NCI-H460 (cell line): ENCODE data around the gene MAP6D1. TPM values are rescaled to one million over a fixed set of nuclear protein-coding genes. Genes with fewer than 3 reads are reported as not detected.

Experiments used
- DNase-seq: peaks from one replicate; pipeline ENCODE4 v3.0.0-alpha.2; 2016; ENCODE audit warnings: low read depth; ENCODE audit errors: extremely low read depth
- total RNA-seq: library from RNA; depleted of rRNA; stranded (reverse); fragments of >200 nt; shearing (Covaris generic); gene quantifications from 2 replicates; pipeline ENCODE4 v1.2.3, GENCODE V29; 2014

The MAP6D1 gene
- total RNA-seq, 1 experiment from 2014 or later: 0.72 TPM

DNA sequence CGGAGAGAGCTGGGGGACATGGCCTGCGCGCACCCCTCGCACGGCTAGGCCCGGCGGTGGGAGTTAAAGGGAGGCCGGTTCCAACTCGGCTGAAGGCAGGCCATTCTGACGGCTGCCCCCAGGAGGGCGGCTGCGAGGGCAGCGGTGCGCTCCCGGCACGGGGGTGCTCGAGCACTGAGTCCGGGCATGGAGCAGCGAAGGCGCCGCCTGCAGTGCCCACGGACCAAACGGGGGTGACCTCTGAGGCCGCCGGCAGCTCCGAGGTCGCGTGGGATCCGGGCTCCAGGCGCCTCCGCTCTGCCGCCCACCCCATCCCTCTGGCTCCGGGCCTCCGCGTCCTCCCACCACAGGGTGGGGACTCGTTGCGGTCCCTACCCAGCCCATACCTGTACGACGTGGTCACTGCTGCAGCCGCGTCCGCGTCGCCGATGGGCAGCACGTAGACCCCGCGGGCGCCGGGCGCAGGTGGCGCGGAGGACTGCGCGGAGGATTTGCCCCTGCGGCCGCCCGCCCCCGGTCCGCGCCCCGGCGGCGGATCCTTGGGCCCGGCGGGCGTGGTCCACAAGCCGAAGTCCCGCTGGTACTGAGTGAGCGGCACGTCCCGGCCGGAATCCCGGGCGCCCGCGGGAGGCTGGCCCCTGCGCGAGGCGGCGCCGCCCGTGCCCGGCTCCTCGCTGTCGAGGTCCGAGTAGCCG lies 469 bp downstream of the MAP6D1 start:
- DNase-seq: no peak

- DNase-seq: no peak
Observed at GRCh38 chr3:183823963-183824362, 1.4 kb downstream of the MAP6D1 start.

DNA sequence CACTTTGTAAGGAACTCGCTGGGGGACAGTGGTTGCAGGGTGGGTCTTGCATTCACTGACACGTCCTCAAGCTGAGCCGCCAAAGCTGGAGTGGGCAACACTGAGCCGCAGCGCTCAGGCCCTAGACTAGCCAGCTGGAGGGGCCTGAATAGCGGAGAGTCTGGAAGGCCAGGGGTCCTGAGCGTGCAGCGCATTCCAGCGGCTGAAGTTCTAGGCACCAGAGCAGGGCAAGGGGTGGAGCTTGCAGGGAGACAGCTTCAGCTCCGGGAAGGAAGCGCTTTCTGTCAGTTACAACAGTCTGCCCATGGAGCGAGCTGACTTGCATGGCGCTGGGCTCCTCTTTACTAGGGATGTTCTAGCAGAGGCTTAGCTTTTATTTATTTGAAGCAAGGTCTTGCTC lies 2.7 kb downstream of the MAP6D1 start:
- DNase-seq: no peak

DNA sequence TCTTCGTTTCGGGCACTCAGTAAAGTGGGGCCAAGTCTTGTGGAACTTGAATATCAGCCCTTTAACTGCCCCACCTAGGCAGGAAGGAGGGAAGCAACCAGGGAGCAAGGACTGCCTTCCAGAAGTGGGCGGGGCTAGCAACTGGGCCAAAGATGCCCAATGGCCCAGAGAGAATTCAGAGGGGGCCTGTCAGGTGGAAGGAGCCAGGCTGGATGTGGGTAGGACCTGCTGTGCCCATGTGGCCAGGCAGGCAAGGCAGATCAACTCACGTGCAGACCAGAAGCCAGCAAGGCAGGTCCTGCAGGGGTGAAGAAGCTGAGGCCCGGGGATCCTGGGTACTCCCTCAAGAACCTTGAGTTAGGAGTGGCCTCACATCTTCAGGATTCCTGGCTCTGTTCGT lies 5.5 kb downstream of the MAP6D1 start:
- DNase-seq: no peak

DNA sequence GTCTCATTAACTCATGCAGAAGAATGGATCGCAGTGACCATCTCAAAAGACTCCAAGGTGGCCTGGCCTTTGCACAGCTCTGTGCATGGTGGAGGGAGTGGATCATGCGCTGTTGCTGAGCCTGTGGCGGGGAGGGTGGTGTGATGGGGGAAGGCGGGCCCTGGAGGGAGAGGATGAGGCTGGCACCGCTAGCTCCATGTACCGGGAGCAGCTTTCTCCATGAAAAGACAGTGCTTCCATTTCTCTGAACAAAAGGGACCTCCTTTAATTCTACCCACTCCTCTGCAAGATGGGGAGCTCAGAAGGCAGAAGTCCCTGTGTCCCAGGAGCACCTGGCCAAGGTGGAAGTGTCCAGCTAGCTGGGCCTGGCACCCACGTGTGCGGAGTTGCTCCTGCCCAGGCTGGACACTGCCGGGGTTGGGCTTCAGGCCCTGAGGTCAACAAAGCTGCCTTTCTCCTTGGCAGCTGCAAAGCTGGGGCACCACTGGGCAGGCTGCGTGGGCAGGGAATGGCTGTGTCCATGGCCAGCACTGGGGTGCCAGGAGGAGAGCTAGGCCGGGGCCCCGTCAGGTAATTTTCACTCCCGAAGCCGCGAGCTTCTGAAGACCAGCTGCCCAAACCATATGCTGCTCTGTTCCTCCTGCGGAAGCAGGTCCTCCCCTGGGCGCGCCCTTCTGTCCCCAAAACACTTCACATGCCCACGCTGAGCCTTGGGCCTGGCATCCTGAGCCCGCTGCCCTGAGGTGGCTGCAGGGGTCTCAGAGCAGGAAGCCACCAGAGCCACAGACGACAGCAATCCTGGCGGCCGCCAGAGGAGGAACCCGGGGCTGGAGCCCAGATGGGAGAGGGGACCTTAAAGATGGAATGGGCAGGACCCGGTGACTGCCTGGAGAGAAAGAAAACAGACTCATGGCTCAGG lies 6.4 kb downstream of the MAP6D1 start:
- DNase-seq: no peak

DNA sequence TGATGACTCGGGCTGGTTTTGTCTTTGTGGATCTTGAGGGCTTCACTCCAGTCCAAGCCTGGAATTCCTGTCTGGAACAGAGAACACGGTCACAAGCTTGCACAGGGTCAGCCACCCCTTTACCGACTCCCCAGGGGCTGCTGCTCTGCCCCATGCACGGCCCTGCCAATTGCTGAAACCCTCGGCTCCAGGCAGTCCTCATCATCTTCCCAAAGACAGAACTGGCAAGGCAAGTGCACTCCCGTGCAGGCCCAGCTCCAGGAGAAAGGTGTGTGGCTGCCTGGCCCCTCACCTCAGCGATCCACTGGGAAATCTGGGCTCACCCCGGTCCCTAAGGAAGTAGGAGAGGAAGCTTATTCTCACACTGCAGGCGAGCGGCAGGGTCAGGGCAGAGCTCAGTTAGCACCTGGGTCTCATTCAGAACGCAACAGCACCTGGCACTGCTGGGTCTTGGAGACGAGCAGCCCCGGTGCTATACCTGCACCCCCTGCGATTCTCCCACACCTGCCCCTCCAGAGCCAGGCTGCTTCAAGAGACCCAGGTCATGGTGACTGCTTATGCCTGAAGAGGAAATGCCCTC lies 7.2 kb downstream of the MAP6D1 start:
- no peak for DNase-seq

- no peak for DNase-seq
Observed at GRCh38 chr3:183817639-183818038, 7.7 kb downstream of the MAP6D1 start.

DNA sequence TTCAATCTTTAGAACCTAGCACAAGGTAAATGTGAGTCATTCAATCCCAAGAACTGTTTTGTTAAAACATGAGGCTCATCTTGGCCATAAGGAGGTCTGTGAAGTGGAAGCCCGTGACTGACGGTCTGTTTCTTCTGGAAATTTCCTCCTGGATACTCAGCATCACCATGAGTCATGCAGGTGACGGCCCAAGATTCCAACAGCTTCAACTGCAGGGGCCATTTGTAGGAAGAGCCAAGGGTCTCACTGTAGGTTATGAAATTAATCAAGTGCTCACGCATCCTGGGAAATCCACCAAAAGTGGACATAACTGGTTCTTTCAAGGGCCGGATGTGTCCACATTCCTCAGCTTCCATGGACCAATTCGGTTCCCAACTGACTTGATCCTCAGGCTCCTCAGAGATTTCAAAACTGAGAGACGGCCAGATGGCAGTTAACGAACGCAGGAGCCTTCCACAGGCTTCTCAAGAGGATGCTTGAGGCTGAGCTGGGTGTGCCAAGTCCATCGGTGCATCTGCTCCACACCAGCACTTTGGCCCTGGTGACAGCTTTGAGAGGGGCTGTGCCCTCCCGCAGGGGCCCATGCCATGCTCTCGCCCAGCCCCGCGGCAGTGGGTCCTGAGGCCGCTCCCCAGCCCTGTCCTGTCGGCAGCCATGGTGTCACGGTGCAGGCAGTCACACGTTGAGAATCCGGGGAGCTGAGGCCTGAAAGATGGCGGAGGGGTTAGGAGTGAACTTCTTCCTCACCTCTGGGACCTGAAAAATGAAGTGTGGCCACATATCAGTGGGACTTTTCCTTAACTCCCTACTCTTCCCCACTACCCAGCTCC lies 8.5 kb downstream of the MAP6D1 start:
- no peak for DNase-seq

- DNase-seq: no peak
Observed at GRCh38 chr3:183815951-183816475, 9.4 kb downstream of the MAP6D1 start.

- no peak for DNase-seq
Observed at GRCh38 chr3:183815563-183815940, 9.8 kb downstream of the MAP6D1 start.

DNA sequence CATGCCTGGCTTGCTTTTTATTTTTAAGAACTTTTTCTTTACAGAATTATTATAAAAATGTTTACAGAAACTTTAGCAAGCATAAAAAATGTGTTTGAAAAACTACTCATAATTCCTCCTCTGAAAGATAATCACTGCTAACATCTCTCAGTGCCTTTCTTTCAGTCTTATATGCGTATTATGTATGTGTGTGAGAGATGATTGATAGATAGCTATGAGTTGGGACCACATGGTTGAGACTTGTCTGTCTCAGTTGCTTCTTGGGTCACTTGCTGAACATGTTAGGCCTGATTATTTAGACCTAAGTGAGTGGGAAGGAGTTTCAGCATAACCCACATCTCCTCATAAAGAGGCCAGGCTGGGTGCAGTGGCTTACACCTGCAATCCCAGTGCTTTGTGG lies 11.1 kb downstream of the MAP6D1 start:
- DNase-seq: no peak

DNA sequence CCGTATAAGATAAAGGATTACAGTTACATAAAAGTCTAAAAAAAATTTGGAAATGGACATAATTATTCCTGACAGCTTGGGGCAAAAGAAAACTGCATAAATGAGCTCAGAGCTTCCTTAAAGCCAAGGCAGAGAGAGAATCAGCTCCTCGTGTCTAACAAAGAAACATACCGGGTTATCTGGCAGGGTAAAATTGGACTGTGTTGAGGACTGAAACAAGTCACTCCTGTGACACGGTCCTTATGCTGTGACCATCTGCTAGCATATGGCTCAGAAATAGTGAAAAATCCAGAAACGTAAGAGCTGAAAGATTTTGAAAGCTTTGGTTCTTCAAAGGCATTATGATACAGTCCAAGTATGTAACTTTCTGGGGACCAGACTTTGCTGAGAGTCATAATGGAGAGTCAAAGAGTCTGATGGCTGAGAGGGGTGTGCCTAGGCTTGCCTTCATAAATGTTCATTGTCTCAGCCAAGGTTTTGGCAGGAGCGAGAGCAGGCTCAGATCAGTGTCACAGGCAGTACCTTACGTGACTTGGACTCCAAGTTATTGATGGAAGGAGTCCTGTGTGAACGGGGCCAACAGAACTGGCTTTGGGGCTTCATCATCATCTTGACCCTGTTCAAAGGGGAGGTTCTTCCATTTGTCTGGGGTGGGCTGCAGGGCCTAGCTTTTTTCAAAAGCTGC lies 12.5 kb downstream of the MAP6D1 start:
- no peak for DNase-seq

GRCh38 chr3:183811638-183812037 lies 13.7 kb downstream of the MAP6D1 start:
- DNase-seq: no peak

DNA sequence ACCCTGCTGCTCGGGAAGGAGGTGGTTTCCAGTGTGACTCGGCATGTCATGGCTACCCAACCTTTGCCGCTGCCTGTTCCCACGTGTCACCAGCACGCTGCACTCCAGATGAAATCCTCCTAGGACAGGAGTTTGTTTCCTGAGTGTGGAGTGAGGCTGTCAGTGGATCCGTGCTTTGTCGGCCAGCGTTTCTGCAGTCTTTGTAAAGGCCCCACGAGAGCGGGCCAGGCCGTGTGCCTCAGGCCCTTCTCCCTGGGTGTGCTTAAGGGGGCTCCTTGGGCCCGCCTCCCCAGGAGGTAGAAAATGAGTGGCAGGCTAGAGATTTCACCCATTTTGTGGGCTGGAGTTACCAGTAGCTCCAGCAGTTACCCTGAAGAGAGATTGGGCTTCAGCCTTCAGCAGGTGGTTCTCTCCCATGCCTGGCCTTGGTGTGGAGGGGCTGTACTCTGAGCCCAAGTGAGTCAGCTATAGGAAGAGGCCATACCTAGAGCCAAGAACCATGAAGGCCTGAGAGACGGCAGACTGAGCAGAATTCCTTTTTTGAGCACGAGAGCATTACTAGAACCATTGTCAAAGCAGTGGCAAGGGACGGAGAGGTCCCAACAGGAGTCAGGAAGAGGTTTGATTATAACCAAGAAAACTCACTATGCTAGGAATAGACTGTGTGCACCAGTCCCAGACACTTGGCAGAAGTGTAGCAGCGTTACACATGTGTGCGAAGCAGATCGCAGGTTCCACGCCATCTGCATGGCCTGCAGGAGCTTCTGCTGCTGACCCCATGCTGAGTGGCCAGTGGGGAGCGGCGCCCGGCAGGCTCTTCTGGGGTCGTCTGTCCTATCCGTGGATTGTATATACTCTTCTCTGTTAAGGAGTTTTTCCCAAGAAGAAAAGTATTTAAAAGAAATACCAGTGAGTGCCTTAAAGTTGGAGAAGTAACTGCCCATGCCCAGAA lies 14.5 kb downstream of the MAP6D1 start:
- no peak for DNase-seq

DNA sequence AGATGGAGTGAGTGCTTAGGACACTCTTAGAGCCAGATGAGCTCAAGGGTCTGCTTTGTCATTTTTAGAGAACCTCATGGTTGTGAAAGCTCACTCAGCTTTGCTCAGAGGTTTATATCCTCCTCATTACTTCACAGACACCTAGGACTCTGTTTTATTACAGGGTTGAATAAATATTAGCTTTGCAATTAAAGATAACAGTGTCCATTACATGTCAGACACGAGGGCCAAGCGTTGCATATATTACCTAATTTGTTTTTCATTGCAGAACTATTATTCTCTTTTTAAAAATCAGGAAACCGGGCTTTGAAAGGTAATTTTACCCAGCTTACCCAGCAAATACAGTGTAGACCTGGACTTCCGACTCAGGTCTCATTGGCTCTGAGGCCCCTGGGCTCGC lies 16.1 kb downstream of the MAP6D1 start:
- DNase-seq: no peak

DNA sequence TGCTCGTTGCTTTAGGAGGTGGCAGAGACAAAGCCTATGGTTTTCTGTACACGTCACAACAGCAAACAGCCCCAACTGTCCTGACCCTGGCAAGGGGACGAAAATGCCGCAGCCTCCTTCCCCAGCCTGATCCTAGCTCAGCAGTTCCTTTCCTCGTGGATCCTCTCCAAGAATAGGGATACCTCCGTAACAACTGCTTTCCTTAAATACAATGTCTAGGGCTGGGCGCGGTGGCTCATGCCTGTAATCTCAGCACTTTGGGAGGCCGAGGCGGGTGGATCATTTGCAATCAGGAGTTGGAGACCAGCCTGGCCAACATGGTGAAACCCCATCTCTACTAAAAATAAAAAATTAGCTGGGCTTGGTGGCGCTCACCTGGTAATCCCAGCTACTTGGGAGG lies 17.0 kb downstream of the MAP6D1 start:
- no peak for DNase-seq

DNA sequence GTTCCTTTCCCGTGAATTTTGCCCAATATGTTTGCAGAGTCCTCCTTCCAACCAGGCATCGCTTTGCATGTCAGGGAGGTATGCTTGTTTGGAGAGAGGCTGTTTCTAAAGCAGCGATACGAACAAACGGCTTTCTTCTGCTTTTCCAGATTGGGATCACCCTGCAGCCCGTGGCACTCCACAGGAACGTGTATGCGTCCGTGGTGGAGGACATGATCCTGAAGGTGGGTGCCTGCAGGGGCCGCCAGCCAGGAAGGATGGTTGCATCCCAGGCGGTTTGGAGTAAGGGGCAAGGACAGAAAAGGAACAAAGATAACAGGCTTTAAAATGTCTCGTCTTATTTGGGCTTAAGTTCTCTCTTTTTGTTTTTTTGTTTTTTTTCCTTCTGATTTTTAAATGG lies 17.5 kb downstream of the MAP6D1 start:
- DNase-seq: no peak

DNA sequence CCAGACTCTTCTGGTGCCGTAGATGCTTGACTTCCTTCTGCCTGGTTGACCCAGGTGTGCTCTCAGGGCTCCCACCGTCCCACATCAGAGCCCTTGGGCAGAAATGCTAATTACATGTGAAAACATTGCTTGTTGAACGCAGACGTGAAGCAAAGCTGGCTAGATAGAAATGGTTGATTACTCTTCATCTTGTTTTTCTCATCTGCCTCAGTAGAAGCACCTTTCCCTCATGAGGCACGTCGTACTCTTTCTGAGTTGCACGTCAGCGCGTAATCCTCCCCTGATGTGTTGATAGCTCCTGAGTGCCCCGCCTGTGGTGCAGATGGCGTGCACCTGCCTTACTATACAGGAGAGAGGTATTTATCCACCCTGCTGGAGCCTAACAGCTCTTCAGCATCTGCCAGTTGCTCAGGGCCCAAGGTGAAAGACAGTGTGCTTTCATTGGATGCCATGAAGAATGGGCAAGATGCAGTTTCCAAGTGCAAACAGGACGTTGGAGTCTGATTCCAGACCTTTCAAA lies 18.1 kb downstream of the MAP6D1 start:
- DNase-seq: no peak

GRCh38 chr3:183802989-183803388 lies 22.4 kb downstream of the MAP6D1 start:
- no peak for DNase-seq
